PFSK-1 (cell line): ENCODE data around the gene COQ6. TPM values are rescaled to one million over a fixed set of nuclear protein-coding genes. Genes with fewer than 3 reads are reported as not detected.

Source experiments
- FOXP2 ChIP-seq: optimal IDR thresholded peaks from 2 replicates; pipeline ENCODE3; 2011; ENCODE audit warnings: borderline replicate concordance, control low read depth, inconsistent platforms; ENCODE audit not compliant: insufficient read depth; ENCODE audit errors: extremely low read length, extremely low read depth
- POLR2AphosphoS5 ChIP-seq: IDR thresholded peaks from 2 replicates; pipeline ENCODE4 v1.6.1; 2012; ENCODE audit warnings: low read depth, mild to moderate bottlenecking, control low read depth, low read length, moderate library complexity
- SIN3A ChIP-seq: IDR thresholded peaks from 2 replicates; pipeline ENCODE4 v1.6.1; 2012; ENCODE audit warnings: mild to moderate bottlenecking, low read length, moderate library complexity, borderline replicate concordance; ENCODE audit not compliant: insufficient read depth
- TAF1 ChIP-seq: IDR thresholded peaks from 2 replicates; pipeline ENCODE4 v1.6.1; 2012; ENCODE audit warnings: low read length, control low read depth, borderline replicate concordance; ENCODE audit not compliant: insufficient read depth
- polyA plus RNA-seq: library from polyadenylated mRNA; unstranded; fragments of >200 nt; gene quantifications from one replicate; pipeline ENCODE4 v1.2.1, GENCODE V29; 2012; ENCODE audit warnings: low read depth, missing spikeins; ENCODE audit not compliant: insufficient read length
- TF ChIP-seq, protein P1 (sequence below), 2 experiments: IDR thresholded peaks; 2 replicates each; pipeline versions ENCODE4 v1.6.1 to v1.8.0; 2011 to 2012; ENCODE audit warnings: low read depth in 2 of 2, low read length in 2 of 2, control low read depth in 1 of 2, inconsistent platforms in 1 of 2, mild to moderate bottlenecking in 1 of 2, moderate library complexity in 1 of 2; ENCODE audit not compliant: insufficient read depth in 1 of 2

The COQ6 gene
- polyA plus RNA-seq: 8.8 TPM

DNA sequence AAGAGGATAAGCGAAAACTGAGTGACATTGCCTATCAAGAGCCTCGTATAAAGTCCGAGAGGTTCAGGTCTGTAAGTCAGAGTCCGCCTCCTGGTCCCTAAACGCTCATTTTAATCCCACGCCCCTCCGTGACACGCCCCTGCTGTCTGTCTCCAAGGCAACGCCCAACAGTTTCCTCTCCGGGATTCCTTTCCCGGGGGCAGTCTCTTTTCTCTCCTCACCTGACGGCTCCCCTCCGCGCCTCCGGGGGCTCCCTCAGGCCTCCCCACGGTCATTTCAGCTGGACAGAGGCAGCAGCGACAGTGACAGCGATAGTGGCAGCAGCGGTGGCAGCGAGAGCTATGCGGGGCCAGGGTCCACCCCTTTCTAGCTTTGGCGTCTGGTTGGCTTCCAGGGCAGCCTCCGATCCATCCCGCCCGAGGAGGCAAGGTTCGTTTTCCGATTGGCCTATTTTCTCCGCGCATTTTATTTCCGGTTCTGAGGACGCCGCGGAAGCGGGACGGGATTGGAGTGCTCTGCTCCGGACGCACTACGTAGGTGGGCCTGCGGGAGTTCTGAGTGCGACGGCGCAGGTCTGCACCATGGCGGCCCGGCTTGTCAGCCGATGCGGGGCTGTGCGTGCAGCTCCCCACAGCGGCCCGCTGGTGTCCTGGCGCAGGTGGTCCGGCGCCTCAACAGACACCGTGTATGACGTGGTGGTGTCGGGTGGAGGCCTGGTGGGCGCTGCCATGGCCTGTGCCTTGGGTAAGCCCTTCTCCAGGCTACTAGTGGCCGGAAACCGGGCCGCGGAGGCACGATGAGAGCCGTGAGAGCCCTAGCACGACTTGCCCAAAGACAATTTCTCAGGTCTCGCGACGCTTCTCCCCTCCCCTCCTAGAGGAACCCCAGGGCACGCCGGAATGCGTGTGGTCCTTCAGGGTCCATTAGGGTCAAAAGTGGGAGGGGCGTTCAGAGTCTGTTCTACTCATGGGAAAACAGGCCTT lies at the start of gene COQ6, which contains the start of gene FAM161B:
TSS of gene COQ6 (plus strand) at position 551 of the 983 bp plus-strand sequence. CDS start at position 582, 31 bp downstream.
TSS of gene FAM161B (minus strand) at position 343 of the 983 bp plus-strand sequence. CDS start at position 275, 68 bp downstream.
- TF ChIP-seq, protein P1, sequence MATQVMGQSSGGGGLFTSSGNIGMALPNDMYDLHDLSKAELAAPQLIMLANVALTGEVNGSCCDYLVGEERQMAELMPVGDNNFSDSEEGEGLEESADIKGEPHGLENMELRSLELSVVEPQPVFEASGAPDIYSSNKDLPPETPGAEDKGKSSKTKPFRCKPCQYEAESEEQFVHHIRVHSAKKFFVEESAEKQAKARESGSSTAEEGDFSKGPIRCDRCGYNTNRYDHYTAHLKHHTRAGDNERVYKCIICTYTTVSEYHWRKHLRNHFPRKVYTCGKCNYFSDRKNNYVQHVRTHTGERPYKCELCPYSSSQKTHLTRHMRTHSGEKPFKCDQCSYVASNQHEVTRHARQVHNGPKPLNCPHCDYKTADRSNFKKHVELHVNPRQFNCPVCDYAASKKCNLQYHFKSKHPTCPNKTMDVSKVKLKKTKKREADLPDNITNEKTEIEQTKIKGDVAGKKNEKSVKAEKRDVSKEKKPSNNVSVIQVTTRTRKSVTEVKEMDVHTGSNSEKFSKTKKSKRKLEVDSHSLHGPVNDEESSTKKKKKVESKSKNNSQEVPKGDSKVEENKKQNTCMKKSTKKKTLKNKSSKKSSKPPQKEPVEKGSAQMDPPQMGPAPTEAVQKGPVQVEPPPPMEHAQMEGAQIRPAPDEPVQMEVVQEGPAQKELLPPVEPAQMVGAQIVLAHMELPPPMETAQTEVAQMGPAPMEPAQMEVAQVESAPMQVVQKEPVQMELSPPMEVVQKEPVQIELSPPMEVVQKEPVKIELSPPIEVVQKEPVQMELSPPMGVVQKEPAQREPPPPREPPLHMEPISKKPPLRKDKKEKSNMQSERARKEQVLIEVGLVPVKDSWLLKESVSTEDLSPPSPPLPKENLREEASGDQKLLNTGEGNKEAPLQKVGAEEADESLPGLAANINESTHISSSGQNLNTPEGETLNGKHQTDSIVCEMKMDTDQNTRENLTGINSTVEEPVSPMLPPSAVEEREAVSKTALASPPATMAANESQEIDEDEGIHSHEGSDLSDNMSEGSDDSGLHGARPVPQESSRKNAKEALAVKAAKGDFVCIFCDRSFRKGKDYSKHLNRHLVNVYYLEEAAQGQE (IDR thresholded peaks at IDR 0.05; ENCODE audit: insufficient read depth in 1 of 2, low read depth in 2 of 2, low read length in 2 of 2): no peak
- TF ChIP-seq POLR2AphosphoS5 (peak; percentile 55; the same call in 1 of the 2 replicates), FOXP2 (peak; percentile 39), SIN3A (0 out of 2 replicates have a peak, but pooled peaks have one; percentile 14)

DNA sequence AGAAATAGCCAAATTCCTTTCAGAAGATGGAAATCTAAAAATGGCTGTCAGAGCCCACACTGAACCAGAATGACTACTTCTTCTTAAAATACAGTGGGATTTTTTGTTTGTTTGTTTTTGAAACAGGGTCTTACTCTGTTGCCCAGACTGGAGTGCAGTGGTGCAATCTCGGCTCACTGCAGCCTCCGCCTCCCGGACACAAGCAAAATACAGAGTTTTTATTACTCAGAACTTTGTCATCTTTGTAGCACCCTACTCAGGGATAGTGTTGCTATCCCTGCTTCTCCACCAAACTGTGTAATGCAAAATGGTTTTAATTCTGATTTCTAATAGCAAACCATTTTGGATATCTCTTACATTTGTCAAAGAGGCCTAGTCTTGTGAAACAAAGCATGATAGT lies 47.1 kb upstream of the COQ6 start:
- TF ChIP-seq FOXP2: no peak
- TF ChIP-seq SIN3A: no peak
- no peak for TF ChIP-seq TAF1
- no peak for TF ChIP-seq POLR2AphosphoS5
- TF ChIP-seq, protein P1 (IDR thresholded peaks at IDR 0.05; ENCODE audit: insufficient read depth in 1 of 2, low read depth in 2 of 2, low read length in 2 of 2): no peak

DNA sequence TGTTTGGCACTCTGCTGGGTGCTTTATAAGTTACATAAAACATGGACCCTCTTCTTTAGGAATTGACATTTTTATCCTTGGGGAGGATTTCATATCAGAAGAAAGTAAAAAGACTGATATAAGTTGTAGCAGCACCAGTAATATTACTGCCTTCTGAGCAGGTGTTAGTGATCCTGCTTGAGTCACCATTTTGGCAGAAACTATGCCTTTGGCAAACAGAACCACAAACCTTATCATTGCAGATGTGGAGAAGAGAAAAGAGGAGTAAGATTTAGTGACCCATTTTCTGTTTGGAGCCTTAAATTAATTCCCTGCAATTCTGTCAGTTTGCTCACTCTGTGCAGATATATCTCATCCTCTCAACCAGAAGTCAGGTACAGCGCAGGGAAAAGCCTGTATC lies 40.4 kb upstream of the COQ6 start:
- TF ChIP-seq, protein P1 (IDR thresholded peaks at IDR 0.05; ENCODE audit: insufficient read depth in 1 of 2, low read depth in 2 of 2, low read length in 2 of 2): no peak
- TF ChIP-seq SIN3A (no peak), TAF1 (no peak), FOXP2 (no peak), POLR2AphosphoS5 (no peak)

- TF ChIP-seq FOXP2 (no peak), TAF1 (no peak), POLR2AphosphoS5 (no peak), SIN3A (no peak)
- TF ChIP-seq, protein P1 (IDR thresholded peaks at IDR 0.05; ENCODE audit: insufficient read depth in 1 of 2, low read depth in 2 of 2, low read length in 2 of 2): no peak
Observed at GRCh38 chr14:73913256-73913655, 36.8 kb upstream of the COQ6 start.
